ENCODE results near the gene PPP1R3F.

PPP1R3F gene

GRCh38 chrX:49230500-49231232, 38.9 kb upstream of the PPP1R3F start:
- in situ Hi-C loops (cut with HindIII; ENCODE audit: low sequenced_read_pairs), result no loop called here
- DNase-seq (ENCODE audit: low read depth, low spot score), result no peak
- TF ChIP-seq, protein P1, sequence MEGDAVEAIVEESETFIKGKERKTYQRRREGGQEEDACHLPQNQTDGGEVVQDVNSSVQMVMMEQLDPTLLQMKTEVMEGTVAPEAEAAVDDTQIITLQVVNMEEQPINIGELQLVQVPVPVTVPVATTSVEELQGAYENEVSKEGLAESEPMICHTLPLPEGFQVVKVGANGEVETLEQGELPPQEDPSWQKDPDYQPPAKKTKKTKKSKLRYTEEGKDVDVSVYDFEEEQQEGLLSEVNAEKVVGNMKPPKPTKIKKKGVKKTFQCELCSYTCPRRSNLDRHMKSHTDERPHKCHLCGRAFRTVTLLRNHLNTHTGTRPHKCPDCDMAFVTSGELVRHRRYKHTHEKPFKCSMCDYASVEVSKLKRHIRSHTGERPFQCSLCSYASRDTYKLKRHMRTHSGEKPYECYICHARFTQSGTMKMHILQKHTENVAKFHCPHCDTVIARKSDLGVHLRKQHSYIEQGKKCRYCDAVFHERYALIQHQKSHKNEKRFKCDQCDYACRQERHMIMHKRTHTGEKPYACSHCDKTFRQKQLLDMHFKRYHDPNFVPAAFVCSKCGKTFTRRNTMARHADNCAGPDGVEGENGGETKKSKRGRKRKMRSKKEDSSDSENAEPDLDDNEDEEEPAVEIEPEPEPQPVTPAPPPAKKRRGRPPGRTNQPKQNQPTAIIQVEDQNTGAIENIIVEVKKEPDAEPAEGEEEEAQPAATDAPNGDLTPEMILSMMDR (IDR thresholded peaks at IDR 0.05; ENCODE audit: low read depth, low read length), result peak; percentile 13
- peak overlapping the region; percentile 3 for H3K4me3 ChIP-seq (ENCODE audit: low read depth, low read length)

DNA sequence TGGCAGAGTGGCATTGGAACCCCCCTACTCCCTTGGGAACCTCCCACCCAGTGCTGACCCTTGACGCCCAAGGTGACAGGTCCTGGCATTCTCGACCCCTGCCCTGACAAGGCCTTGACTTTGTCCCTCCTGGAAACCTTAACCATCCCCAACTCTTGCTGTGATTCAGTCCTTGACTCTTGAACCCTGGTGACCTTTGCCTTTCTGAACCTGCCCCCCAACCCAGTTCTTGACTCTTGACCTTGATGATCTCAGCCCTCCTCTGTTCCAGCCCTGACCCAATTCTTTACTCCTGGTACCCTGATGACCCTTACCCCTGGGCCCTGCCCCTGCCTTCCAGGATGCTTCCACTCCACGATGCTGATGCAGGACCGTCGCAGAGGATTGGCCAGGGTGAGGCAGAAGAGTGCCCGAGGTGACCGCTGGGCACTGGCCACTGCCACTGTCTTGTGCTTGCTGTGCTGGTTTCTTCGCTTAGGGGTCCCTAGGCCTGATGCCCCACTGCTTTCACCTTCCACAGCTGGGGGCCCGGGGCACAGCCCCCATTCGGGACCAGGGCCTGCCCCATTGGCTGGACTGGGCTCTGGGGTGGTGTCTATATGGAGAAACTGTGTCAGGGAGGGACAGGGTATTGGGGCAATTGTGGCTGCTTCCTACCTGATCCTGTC, 38.1 kb upstream of the PPP1R3F start:
- TF ChIP-seq, protein P1 (IDR thresholded peaks at IDR 0.05; ENCODE audit: low read depth, low read length), result no peak
- in situ Hi-C loops (cut with HindIII; ENCODE audit: low sequenced_read_pairs), result no loop called here
- no peak for DNase-seq (ENCODE audit: low read depth, low spot score)
- H3K4me3 ChIP-seq (ENCODE audit: low read depth, low read length), result no peak overlapping the region

GRCh38 chrX:49232525-49232924, 37.1 kb upstream of the PPP1R3F start:
- in situ Hi-C loops (cut with HindIII; ENCODE audit: low sequenced_read_pairs), result no loop called here
- DNase-seq (ENCODE audit: low read depth, low spot score), result no peak
- H3K4me3 ChIP-seq (ENCODE audit: low read depth, low read length), result no peak overlapping the region
- TF ChIP-seq, protein P1 (IDR thresholded peaks at IDR 0.05; ENCODE audit: low read depth, low read length), result no peak

GRCh38 chrX:49233176-49233575, 36.4 kb upstream of the PPP1R3F start, which contains the start of gene CACNA1F:
Gene CACNA1F (minus strand): TSS chrX:49233340. CDS start chrX:49233309, 31 bp downstream.
- TF ChIP-seq, protein P1 (IDR thresholded peaks at IDR 0.05; ENCODE audit: low read depth, low read length), result no peak
- no peak for DNase-seq (ENCODE audit: low read depth, low spot score)
- no peak within 1 kb of the TSS for H3K4me3 ChIP-seq (ENCODE audit: low read depth, low read length)
- in situ Hi-C loops (cut with HindIII; ENCODE audit: low sequenced_read_pairs), result no loop called here

DNA sequence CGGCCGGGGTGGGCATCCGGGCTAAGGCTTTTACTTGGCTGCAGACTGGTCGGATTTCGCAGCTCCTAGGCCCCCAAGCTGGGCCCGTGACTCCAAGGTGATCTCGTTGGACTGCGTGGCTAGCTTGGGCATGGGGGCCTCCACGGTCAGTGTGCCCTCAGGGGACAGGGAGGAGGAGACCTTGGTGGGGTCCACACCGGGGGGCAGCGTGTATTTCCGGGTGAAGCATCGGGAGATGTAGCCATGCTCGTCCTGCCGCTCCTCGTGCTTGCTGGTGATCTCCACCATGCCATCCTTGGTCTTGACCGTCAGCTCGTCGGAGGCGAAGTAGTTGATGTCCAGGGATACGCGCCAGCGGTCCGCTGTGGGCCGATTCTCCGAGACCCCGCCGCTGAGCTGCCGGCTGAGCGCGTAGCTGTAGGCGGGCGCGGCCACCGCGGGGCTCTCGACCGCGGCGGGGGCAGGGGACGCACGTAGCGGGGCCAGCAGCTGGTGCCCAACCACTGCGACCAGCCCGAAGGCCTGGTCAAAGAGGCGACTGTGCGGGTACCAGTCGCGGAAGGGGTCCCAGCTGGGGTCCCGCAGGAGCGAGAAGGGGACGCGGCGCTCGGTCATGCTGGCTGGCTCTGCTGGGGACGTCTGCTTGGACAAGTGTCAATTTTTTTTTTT, 35.6 kb upstream of the PPP1R3F start:
- in situ Hi-C loops (cut with HindIII; ENCODE audit: low sequenced_read_pairs), result no loop called here
- TF ChIP-seq, protein P1 (IDR thresholded peaks at IDR 0.05; ENCODE audit: low read depth, low read length), result no peak
- H3K4me3 ChIP-seq (ENCODE audit: low read depth, low read length), result no peak overlapping the region
- DNase-seq (ENCODE audit: low read depth, low spot score), result no peak

- no peak overlapping the region for H3K4me3 ChIP-seq (ENCODE audit: low read depth, low read length)
- TF ChIP-seq, protein P1 (IDR thresholded peaks at IDR 0.05; ENCODE audit: low read depth, low read length), result no peak
- no peak for DNase-seq (ENCODE audit: low read depth, low spot score)
- in situ Hi-C loops (cut with HindIII; ENCODE audit: low sequenced_read_pairs), result no loop called here
Observed at GRCh38 chrX:49237060-49237459, 32.5 kb upstream of the PPP1R3F start.
